NCI-H1694 treated with DMSO at 0.1 percent for 48 hours (cell line): ENCODE measurements around the gene MEIS1.
A peak's percentile ranks its signal among the peaks of the same experiment; 100 is the strongest.
"Not testable (repeated sequence)": the region's sequence is repeated elsewhere in the genome, so short reads cannot be mapped to it uniquely, and the experiment has no call there.

Source experiments
- DNase-seq: peaks from one replicate; lab custom pipeline; 2025; lab: John Stamatoyannopoulos, UW

Gene MEIS1

DNA sequence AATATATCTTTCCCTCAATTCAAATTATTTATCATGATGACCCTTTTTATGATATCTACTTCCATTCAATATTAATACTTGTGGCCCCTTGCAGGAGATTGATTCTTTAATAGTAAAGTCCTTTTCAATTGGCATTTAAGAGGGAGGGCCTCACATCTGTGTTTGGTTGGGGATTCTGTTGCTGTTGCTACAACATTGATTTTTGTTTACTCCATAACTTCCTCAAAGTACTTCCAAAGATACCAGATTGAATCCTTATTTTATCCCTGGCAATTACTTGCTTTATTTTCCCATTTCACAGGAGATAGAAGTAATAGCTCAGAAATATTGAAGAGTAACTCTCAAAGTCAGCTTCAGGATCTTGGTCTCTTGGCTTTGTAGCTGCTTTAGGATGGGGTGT lies 32.8 kb downstream of the MEIS1 start:
- DNase-seq, result no peak

DNA sequence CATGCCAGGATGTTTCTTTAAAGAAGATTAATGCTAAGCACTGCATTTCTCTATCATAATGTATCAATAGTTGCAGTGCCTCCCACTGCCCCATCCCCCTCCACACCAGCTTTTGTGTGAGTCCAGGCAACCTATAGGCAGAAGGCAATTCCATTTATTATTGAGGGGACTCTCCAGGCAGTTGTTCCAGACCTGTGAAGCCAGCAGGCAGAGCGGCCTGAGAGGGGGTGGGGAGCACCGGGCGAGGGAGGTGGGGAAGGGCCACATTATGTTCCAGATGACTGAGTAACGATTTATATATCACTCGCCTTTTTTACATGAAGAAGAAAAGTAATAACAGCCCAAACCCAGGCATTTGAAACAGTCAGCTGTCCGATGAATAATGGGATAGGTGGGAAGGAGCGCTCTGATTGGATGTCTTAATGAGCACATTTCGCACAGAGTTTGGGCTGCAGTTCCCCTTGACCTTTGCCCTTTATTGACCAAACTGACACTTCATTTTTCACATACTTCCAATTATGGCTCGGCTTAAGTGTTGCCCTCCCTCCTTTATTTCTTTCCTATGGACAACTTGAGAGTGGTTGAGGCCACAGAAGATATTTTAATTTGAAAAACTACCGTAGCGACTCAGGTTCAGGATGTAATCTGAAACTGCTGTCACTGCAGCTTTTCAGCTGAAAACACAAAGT lies 34.4 kb downstream of the MEIS1 start:
- DNase-seq, result no peak

DNA sequence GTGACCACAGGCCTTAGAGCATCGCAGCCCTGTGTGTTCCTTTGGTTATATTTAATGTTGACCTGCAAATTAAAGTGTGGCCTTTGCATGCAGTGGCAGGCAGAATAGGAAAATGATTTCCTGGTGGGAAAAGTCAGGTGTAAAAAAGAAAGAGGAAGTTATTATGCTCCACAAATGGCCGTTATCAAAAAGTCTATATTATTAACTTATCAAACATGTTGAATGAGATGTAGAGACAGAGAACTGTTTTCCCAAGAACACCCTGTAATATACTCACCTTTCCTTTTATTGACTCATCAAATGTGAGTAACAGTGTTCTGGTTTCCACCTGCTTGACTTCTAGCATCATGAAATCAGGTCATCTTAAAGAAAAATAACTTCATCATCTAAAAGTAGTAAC lies 35.3 kb downstream of the MEIS1 start:
- no peak for DNase-seq

DNA sequence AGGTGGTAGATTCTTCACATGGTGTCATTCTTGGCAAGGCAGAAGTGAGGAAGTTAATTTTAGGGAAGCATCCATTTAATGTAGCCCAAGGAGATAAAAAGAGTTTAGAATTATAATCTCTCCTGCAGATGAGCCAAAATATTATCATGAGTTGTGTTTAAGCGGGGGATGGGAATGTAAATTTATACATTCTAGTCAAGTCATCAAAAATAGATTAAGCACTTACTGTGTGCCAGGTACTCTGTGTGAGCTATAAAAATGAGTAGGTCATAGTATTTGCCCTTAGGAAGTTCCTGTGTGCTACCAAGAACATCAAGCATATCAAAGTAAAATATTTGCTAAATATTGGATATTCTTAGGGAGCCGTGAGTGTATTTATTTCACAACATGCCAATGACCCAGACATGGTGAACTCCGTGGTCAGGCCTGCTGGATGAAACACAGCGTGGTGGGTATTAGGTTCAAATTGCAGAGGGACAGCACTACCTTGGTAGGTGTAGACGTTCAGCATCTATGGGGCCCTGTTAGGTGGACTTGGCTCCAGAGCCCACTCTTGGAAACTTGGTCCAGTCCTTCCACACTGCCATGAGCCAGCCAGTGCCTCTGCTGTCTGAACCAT lies 37.4 kb downstream of the MEIS1 start:
- no peak for DNase-seq

DNA sequence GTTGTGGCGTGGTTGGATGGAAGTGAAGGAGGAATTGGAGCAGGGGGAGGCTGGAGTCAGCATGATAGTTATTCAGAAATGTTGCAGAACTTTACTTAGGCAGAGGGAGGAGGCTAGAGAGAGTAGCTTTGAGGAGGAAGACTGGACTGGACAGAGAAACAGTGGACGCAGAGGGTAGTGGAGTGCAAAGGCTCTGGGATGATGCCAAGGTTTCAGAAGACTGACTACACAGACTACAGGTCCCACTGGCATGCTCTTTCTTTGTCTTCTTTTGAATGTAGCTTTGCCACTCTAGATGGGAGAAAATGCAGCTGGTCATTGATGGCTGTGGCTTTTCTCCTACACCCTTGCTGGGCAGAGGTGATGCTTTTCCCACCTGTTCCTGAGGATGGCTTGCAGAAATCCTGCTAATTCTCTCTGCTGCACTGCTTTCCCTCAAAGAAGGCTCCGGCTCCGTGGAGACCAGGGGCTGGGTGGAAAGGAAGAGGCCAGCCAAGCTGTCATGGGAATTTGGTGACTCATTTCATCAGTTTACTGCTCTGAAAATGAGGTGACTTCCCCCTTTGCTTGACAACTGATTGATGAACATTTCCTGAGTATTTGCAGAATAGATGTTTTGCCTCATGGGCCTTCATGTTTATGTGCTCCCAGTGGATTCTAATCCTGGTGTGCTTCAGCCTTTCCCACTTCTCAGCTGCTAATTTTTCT lies 42.4 kb downstream of the MEIS1 start:
- DNase-seq, result no peak

DNA sequence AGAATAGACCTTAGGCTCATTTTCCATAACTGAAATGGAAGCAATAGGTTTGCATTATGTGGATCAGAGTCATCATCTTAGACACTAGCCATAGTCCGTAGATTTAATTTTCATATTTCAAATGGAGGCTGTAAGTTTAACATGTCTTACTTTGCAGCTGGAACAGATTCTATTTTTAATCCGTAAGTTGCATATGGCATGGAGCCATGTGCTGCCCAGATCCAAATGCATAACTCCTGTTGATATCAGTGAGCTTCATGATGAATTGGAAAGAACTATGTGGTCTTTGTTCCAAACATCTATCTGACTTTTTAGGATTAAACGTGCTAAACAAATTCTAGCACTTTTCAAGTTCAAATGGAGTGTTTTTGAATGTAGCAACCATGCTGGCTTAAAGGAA lies 43.4 kb downstream of the MEIS1 start:
- no peak for DNase-seq

GRCh38 chr2:66478731-66479316 lies 43.9 kb downstream of the MEIS1 start:
- no peak for DNase-seq

- no peak for DNase-seq
These were observed 46.2 kb downstream of the MEIS1 start for GRCh38 chr2:66481100-66481549.

GRCh38 chr2:66485252-66485651 lies 50.3 kb downstream of the MEIS1 start:
- not testable (repeated sequence) for DNase-seq

GRCh38 chr2:66488946-66489345 lies 54.0 kb downstream of the MEIS1 start:
- DNase-seq, result peak; percentile 19

- peak; percentile 64 for DNase-seq
These were observed 54.5 kb downstream of the MEIS1 start for GRCh38 chr2:66489436-66489835.

DNA sequence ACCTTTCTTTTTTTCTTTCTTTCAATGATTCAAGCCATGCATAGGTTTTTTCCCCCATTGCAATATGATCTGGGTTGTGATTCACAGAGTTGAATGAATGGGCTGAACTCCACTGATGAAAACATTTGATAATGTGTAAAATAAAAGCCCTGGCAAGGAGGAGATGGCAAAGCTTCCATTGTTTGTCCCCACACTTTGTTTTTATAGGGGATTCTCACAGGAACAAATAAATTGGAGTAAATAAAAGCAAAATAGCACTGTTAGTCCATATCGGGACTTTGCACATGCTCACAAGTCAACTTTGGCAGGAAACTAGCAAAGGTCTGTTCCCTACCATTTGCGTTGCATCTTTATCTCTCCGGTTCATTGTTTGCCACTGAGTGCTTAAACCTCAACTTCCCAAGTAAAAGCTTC lies 55.7 kb downstream of the MEIS1 start:
- DNase-seq, result no peak

DNA sequence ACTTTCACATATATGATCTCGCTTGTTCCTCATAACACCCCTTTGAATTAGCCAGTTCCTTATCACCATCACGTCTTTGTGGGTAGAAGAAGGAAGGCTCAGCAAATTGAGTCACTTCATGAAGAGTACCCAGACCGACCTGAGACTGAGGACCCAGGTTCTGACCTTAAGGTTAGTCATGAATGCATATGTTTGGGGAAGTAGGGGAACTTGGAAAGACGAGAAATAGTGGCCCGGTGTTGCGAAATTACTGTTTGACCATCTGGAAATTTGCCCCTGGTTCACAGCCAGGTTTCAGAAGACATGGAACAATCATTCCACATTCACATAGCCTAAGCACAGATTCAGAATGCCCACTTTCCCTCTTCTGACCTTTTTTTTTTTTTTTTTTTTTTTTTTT lies 59.8 kb downstream of the MEIS1 start:
- DNase-seq, result no peak

GRCh38 chr2:66495788-66496640 lies 61.1 kb downstream of the MEIS1 start:
- peak; percentile 90 for DNase-seq

- no peak for DNase-seq
These were observed 61.9 kb downstream of the MEIS1 start for GRCh38 chr2:66496670-66497420.

DNA sequence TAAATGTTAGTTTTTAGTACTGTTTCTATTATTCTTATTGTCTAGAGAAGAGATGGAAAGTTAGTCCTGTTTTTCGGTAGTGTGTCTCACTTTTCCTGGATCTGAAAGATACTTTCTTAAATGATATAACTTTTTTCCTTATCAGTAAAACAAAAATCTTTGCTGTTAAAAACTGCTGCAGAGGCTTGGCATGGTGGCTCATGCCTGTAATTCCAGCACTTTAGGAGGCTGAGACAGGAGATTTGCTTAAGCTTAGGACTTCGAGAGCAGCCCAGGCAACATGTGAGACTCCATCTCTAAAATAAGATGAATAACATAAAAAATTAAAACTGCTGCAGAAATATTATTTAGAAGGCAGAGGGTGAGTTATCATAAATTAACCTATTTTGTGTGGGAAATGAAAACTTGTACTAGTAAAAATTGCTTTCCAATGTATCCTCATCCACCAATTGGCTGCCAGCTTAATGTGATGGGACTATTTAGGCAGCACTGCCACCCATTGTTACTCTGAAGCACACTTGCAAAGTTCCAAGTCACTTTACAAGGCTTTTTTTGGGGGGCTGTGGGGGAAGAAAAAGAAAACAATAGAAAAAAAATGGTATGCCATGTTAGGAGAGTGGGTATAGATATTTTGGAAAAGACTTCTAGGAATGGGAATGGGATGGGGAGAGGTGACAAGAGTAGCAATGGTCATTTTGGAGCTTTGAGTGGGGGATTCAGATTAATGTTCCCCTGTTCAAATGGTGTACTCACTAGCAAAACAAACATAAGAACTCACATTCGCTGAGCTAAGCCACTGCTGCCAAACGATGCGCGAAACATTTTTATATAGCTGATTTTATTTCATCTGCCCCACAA lies 62.7 kb downstream of the MEIS1 start:
- DNase-seq, result peak; percentile 3

DNA sequence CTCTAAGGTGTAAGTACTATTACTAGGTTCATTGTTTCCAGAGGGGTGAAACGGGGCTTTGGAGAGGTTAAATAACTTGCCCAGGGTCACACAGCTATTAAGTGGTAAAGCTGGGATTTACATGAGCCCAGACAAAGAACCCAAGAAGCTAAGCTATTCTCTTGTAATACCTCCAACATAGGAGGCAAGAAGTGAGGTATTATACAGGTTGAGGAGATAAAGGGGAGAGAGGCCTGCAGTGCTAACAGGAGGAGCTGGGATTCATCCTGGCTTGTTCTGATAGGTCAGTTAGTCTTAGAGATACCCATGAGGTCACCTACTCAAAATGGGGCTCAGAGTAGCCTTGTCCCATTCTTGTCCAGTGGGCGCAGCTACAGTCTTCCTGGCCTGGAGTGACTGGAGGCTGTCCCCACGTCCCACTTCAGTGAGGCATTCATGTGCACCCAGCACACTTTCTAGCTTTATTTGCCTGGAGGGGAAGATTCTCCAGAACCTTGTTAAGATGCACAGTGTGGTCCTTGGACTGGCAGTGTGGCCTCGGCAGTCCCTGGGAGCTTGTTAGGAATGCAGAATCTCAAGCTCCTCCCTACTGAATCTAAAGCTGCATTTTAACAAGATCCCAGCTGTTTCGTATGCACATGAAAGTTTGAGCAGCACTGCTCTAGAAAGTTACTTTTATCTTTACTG lies 63.5 kb downstream of the MEIS1 start:
- no peak for DNase-seq

- no peak for DNase-seq
These were observed 66.3 kb downstream of the MEIS1 start for GRCh38 chr2:66501267-66501666.

DNA sequence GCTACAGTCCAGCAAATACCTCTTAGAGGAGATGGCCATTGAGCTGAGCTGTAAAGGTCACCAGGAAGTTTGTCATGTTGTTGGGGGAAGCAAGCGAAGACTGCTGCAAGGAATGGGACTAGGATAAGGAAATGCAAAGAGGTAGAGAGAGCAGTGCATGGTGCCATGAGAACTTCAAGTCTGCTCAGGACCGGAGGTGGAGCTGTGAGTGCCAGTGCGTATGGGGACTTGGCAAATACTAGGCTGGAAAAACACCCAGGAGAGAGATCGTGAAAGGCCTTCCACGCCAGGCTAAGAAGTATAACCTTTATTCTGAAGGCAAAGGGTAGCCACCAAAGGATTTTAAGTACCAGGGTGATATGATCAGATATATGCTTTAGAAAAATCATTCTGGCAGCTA lies 71.3 kb downstream of the MEIS1 start:
- no peak for DNase-seq
